ENCODE data around the gene GABRB1.

The GABRB1 gene

GRCh38 chr4:47419296-47419695, 387.9 kb downstream of the GABRB1 start:
- H2AFZ ChIP-seq (ENCODE audit: low read depth): no peak overlapping the region
- no peak overlapping the region for H3K9ac ChIP-seq
- no peak for TF ChIP-seq CTCF (conservative IDR thresholded peaks at IDR 0.05; ENCODE audit: low read depth, low read length)
- no peaks in the 10 kb centered on the region for H3K36me3 ChIP-seq (ENCODE audit: insufficient read depth)
- H3K4me1 ChIP-seq (ENCODE audit: low read depth, poor library complexity, severe bottlenecking): peaks cover 24% of the 10 kb centered on the region
- H3K4me3 ChIP-seq (IDR thresholded peaks at IDR 0.05; ENCODE audit: insufficient read depth, low read depth, low read length): no peak overlapping the region
- no peak overlapping the region for H3K4me2 ChIP-seq
- H3K27me3 ChIP-seq (ENCODE audit: insufficient read depth, low read depth): no peaks in the 10 kb centered on the region
- no peaks in the 10 kb centered on the region for H3K79me2 ChIP-seq (ENCODE audit: insufficient read depth, low read depth)
- no peaks in the 10 kb centered on the region for H4K20me1 ChIP-seq (ENCODE audit: insufficient read depth)
- no peak overlapping the region for H3K27ac ChIP-seq

- no peaks in the 10 kb centered on the region for H3K27me3 ChIP-seq (ENCODE audit: insufficient read depth, low read depth)
- H3K79me2 ChIP-seq (ENCODE audit: insufficient read depth, low read depth): no peaks in the 10 kb centered on the region
- no peak overlapping the region for H3K9ac ChIP-seq
- H3K4me3 ChIP-seq (IDR thresholded peaks at IDR 0.05; ENCODE audit: insufficient read depth, low read depth, low read length): no peak overlapping the region
- no peaks in the 10 kb centered on the region for H4K20me1 ChIP-seq (ENCODE audit: insufficient read depth)
- no peak for TF ChIP-seq CTCF (conservative IDR thresholded peaks at IDR 0.05; ENCODE audit: low read depth, low read length)
- H3K4me1 ChIP-seq (ENCODE audit: low read depth, poor library complexity, severe bottlenecking): no peaks in the 10 kb centered on the region
- no peak overlapping the region for H3K4me2 ChIP-seq
- no peak overlapping the region for H3K27ac ChIP-seq
- no peak overlapping the region for H2AFZ ChIP-seq (ENCODE audit: low read depth)
- no peaks in the 10 kb centered on the region for H3K36me3 ChIP-seq (ENCODE audit: insufficient read depth)
Measured at GRCh38 chr4:47425628-47426027, 394.3 kb downstream of the GABRB1 start.

GRCh38 chr4:47427935-47428334, 396.6 kb downstream of the GABRB1 start:
- Histone ChIP-seq H3K79me2 (ENCODE audit: insufficient read depth, low read depth) (no peaks in the 10 kb centered on the region), H3K4me3 (IDR thresholded peaks at IDR 0.05; ENCODE audit: insufficient read depth, low read depth, low read length) (no peak overlapping the region), H3K27ac (no peak overlapping the region), H3K4me1 (ENCODE audit: low read depth, poor library complexity, severe bottlenecking) (no peaks in the 10 kb centered on the region), H3K4me2 (no peak overlapping the region), H3K9ac (no peak overlapping the region), H3K27me3 (ENCODE audit: insufficient read depth, low read depth) (no peaks in the 10 kb centered on the region), H3K36me3 (ENCODE audit: insufficient read depth) (no peaks in the 10 kb centered on the region), H2AFZ (ENCODE audit: low read depth) (no peak overlapping the region), H4K20me1 (ENCODE audit: insufficient read depth) (no peaks in the 10 kb centered on the region)
- TF ChIP-seq CTCF (conservative IDR thresholded peaks at IDR 0.05; ENCODE audit: low read depth, low read length): no peak

- Histone ChIP-seq H3K4me1 (ENCODE audit: low read depth, poor library complexity, severe bottlenecking) (no peaks in the 10 kb centered on the region), H3K9ac (no peak overlapping the region), H3K36me3 (ENCODE audit: insufficient read depth) (no peaks in the 10 kb centered on the region), H2AFZ (ENCODE audit: low read depth) (no peak overlapping the region), H3K79me2 (ENCODE audit: insufficient read depth, low read depth) (no peaks in the 10 kb centered on the region), H3K4me2 (no peak overlapping the region), H3K27me3 (ENCODE audit: insufficient read depth, low read depth) (no peaks in the 10 kb centered on the region), H3K4me3 (IDR thresholded peaks at IDR 0.05; ENCODE audit: insufficient read depth, low read depth, low read length) (no peak overlapping the region), H4K20me1 (ENCODE audit: insufficient read depth) (no peaks in the 10 kb centered on the region), H3K27ac (no peak overlapping the region)
- no peak for TF ChIP-seq CTCF (conservative IDR thresholded peaks at IDR 0.05; ENCODE audit: low read depth, low read length)
Measured at GRCh38 chr4:47432749-47433148, 401.4 kb downstream of the GABRB1 start.
